ENCODE data around the gene SLC39A3. TPM values are rescaled to one million over a fixed set of nuclear protein-coding genes. Genes with fewer than 3 reads are reported as not detected.

SLC39A3 gene
- total and polyA plus RNA-seq, 2 of the 8 experiments (the other 6 are each of a cell fraction or from before 2014, with no cell fraction given): 33.0 to 52.9 TPM

DNA sequence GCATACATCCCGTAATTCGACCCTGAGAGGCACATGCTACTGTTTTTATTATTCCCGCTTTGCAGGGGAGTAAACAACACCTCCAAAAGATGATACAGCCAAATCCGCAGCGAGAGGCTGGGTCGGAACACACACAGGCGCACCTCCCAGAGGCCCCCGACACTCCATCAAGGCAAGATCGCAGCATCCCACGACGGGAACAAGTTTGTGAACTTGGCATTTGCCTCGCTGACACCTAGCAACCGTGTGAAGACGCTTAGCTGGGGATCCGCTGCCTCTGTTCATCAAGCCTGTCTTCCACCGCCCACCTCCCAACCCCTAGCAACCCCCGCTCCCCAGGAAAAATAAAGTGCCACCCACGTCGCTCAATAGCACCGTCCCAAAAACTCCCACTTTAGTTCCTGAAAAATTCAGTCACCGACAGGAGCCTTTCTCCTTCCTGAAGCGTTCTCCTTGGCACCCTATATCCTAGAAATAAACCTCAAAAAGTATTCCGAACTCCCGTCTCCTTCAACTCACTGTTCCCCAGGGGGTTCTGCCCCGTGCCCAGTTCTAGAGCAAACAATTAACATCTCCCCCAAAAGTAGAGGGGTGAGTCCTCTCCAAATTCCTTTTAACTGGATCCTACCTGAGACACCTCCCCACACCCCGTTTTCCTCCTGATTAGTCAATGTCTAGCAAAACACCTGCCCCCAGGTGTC is 39.0 kb downstream of the SLC39A3 start:
- H3K79me2 ChIP-seq (ENCODE audit: control insufficient read depth in 1 of 2, insufficient read depth in 2 of 2, low read length in 2 of 2): no peaks in the 10 kb centered on the region
- ChIA-PET POLR2A (ENCODE audit: partially characterized antibody) (interaction anchor here (1.1 to 1.7 kb wide), 3 partner anchors 15 to 53 kb away, joined by 3 to 8 read pairs (median 6); partner anchors contain the start of gene SLC39A3), CTCF (ENCODE audit: partially characterized antibody) (interaction anchor here (0.5 to 3.2 kb wide), 8 partner anchors 22 to 1028 kb away, joined by 3 to 11 read pairs (median 4); no protein-coding TSS in a partner anchor)
- 37% methylated on average over 24 of the region's 26 CpGs; no CpG with 5 or more reads in 1 of the 2 experiments for WGBS, 2 experiments (ENCODE audit: extremely low coverage in 1 of 2, insufficient coverage in 1 of 2, insufficient read length in 1 of 2, insufficient replicate concordance in 2 of 2, low coverage in 1 of 2, low lambda C conversion rate in 2 of 2, missing lambda C conversion rate in 1 of 2)
- no peak overlapping the region for H3K18ac ChIP-seq (ENCODE audit: extremely low read depth, low read length)
- no peak overlapping the region; a peak in 1 of 7 replicates for H3K9ac ChIP-seq (replicated peaks in 1 of 4; ENCODE audit: extremely low read depth in 1 of 4, low read depth in 3 of 4, low read length in 3 of 4)
- H3K9me3 ChIP-seq (ENCODE audit: insufficient read depth in 2 of 2, low read depth in 1 of 2, low read length in 1 of 2): no peaks in the 10 kb centered on the region
- no peaks in the 10 kb centered on the region for H3K36me3 ChIP-seq (ENCODE audit: control insufficient read depth in 2 of 4, insufficient read depth in 4 of 4, low read length in 3 of 4)
- no peak overlapping the region for H3K27ac ChIP-seq (ENCODE audit: low read depth, low read length)
- no peak for TF ChIP-seq POLR2A (IDR thresholded peaks at IDR 0.05; ENCODE audit: control extremely low read depth in 1 of 2, low read depth in 2 of 2, low read length in 2 of 2)
- TF ChIP-seq CBX5 (IDR thresholded peaks at IDR 0.05; ENCODE audit: low read depth, low read length): no peak
- TF ChIP-seq, protein P1, sequence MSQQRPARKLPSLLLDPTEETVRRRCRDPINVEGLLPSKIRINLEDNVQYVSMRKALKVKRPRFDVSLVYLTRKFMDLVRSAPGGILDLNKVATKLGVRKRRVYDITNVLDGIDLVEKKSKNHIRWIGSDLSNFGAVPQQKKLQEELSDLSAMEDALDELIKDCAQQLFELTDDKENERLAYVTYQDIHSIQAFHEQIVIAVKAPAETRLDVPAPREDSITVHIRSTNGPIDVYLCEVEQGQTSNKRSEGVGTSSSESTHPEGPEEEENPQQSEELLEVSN (IDR thresholded peaks at IDR 0.05): peak; percentile 50; the same call in 1 of the 2 replicates
- no peak for TF ChIP-seq GABPA (IDR thresholded peaks at IDR 0.05; ENCODE audit: borderline replicate concordance, insufficient read depth, low read length)
- no peak for TF ChIP-seq GTF2F1 (IDR thresholded peaks at IDR 0.05; ENCODE audit: borderline replicate concordance, low read depth, low read length)
- TF ChIP-seq POU5F1 (IDR thresholded peaks at IDR 0.05; ENCODE audit: low read depth, low read length): no peak
- TF ChIP-seq, protein P2, sequence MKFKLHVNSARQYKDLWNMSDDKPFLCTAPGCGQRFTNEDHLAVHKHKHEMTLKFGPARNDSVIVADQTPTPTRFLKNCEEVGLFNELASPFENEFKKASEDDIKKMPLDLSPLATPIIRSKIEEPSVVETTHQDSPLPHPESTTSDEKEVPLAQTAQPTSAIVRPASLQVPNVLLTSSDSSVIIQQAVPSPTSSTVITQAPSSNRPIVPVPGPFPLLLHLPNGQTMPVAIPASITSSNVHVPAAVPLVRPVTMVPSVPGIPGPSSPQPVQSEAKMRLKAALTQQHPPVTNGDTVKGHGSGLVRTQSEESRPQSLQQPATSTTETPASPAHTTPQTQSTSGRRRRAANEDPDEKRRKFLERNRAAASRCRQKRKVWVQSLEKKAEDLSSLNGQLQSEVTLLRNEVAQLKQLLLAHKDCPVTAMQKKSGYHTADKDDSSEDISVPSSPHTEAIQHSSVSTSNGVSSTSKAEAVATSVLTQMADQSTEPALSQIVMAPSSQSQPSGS (IDR thresholded peaks at IDR 0.05; ENCODE audit: low read length): no peak
- no peak for TF ChIP-seq CEBPB (IDR thresholded peaks at IDR 0.05; ENCODE audit: low read depth, low read length)
- peak overlapping the region in 3 of 4 experiments; percentile 26 to 89 (median 84); a peak in 4 of 8 replicates for H3K4me3 ChIP-seq (ENCODE audit: extremely low read depth in 1 of 4, insufficient read depth in 2 of 4, low read depth in 3 of 4, low read length in 4 of 4)
- DNase-seq (ENCODE audit: low read depth in 1 of 2, low spot score in 2 of 2) (no peak), FAIRE-seq (no peak)
- no peak overlapping the region for H3K14ac ChIP-seq (ENCODE audit: insufficient read length)
- no peak overlapping the region for H3K4ac ChIP-seq (replicated peaks; ENCODE audit: insufficient read length, low read depth, low read length)
- H3K56ac ChIP-seq (replicated peaks; ENCODE audit: insufficient read length, low read depth, low read length): no peak overlapping the region
- H4K8ac ChIP-seq (ENCODE audit: extremely low read depth, insufficient read depth, low read length): no peak overlapping the region
- no peaks in the 10 kb centered on the region for H3K79me1 ChIP-seq (ENCODE audit: low read depth, low read length)
- no peak overlapping the region for H2AK5ac ChIP-seq (ENCODE audit: low read depth, low read length)
- no peak overlapping the region for H2BK12ac ChIP-seq (ENCODE audit: low read depth, low read length)
- H2BK20ac ChIP-seq (ENCODE audit: low read length): no peak overlapping the region
- H2AFZ ChIP-seq (ENCODE audit: low read length): no peak overlapping the region
- H3K4me2 ChIP-seq (ENCODE audit: insufficient read depth in 1 of 2, low read depth in 2 of 2, low read length in 2 of 2): peak overlapping the region; percentile 90 to 94
- no peak overlapping the region for H4K91ac ChIP-seq (replicated peaks; ENCODE audit: insufficient read length, low read length)
- peaks cover 3 to 8% (median 5%) of the 10 kb centered on the region in 4 experiments for H3K4me1 ChIP-seq (replicated peaks in 1 of 4; ENCODE audit: control insufficient read depth in 3 of 4, insufficient read depth in 4 of 4, low read length in 3 of 4)
- H2BK120ac ChIP-seq (replicated peaks; ENCODE audit: low read depth, low read length): no peak overlapping the region
- no peak overlapping the region for H4K5ac ChIP-seq (ENCODE audit: insufficient read length, low read depth, low read length)
- H2BK5ac ChIP-seq (ENCODE audit: low read depth, low read length): no peak overlapping the region
- peaks cover 4% of the 10 kb centered on the region; the same call in 1 of the 2 replicates for H3K23me2 ChIP-seq (ENCODE audit: low read depth, low read length)
- H4K20me1 ChIP-seq (replicated peaks in 1 of 2; ENCODE audit: control insufficient read depth in 1 of 2, insufficient read depth in 2 of 2, low read length in 2 of 2): peaks cover 0 to 4% of the 10 kb centered on the region in 2 experiments
- H2BK15ac ChIP-seq (ENCODE audit: low read length): no peak overlapping the region
- H3K23ac ChIP-seq (ENCODE audit: insufficient read length): no peak overlapping the region
- peaks cover 0 to 20% (median 17%) of the 10 kb centered on the region in 4 experiments; a peak in 6 of 7 replicates for H3K27me3 ChIP-seq (replicated peaks in 1 of 4; ENCODE audit: control insufficient read depth in 3 of 4, extremely low read depth in 1 of 4, insufficient read depth in 3 of 4, low read length in 3 of 4)

Measured in H1 (cell line).